ENCODE measurements around the gene WIZ. TPM values are rescaled to one million over a fixed set of nuclear protein-coding genes. Genes with fewer than 3 reads are reported as not detected.
A peak's percentile ranks its signal among the peaks of the same experiment; 100 is the strongest.

WIZ gene
- total and polyA plus RNA-seq, 2 experiments from 2014 or later: 8.9 to 39.5 TPM

DNA sequence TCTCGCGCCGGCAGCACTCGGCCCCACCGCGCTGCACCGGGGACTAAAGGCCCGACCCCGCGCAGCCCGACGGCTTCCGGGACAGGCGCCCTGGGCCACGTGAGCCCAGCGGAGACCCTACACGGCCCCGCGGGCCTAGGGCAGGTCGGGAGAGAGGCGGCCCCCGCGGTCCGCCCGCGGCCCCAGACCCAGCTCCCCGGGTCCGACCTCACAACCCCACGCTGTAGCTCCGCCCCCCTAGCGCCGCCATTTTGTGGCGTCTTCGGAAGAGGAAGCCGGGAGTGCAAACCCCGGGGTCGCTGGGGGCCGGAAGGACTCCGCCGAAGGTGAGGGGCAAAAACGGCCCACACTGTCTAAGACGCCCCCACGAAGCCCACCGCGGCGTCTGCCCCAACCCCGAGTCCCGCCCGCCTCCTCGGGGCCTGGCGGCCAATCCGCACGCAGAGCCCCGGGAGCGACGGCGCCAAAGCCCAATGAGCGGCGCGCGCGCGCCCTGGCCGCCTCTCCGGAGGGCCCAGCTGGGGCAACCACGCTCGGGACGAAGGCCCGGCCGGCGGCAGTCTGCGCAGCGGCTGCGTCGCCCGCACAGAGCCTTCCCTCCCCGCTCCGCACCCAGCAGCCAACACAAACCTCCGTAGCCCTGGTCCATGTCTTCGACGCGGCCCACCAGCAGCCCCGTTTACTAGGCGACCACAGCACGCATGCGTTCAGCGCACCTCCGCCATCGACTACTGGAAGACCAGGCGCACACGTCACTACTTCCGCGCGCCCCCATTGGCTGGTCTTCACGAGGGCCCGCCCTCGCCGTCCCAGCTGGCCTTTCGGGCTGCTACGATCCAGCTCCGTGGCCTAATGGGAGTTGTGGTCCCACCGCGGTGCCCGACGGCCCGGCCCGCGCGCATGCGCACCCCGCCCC lies 70.4 kb downstream of the WIZ start, which contains the start of gene AKAP8:
AKAP8 (minus strand) TSS at position 705 of the 916 bp plus-strand sequence; CDS start at position 649, 56 bp downstream.
- Mint-ChIP-seq H3K27ac (peak within 1 kb of the TSS; percentile 100), H3K9me3 (no peaks in the 10 kb centered on the region; the same call in 1 of the 3 replicates), H3K27me3 (ENCODE audit: insufficient read depth, low read depth, poor library complexity) (peaks cover 14% of the 10 kb centered on the region), H3K4me3 (peak within 1 kb of the TSS; percentile 96), H3K36me3 (ENCODE audit: low read depth) (peaks cover 12% of the 10 kb centered on the region), H3K4me1 (peaks cover 29% of the 10 kb centered on the region)
- Histone ChIP-seq H2AFZ (peak within 1 kb of the TSS; percentile 74; the same call in 1 of the 2 replicates), H3K36me3 (ENCODE audit: insufficient read depth) (no peaks in the 10 kb centered on the region), H3K4me2 (peak within 1 kb of the TSS; percentile 100), H3K4me1 (ENCODE audit: insufficient read depth) (peaks cover 16% of the 10 kb centered on the region), H3K79me2 (replicated peaks; ENCODE audit: insufficient read depth) (peaks cover 48% of the 10 kb centered on the region), H3F3A (replicated peaks; ENCODE audit: low read depth) (peaks cover 25% of the 10 kb centered on the region), H3K4me3 (peak within 1 kb of the TSS; percentile 99), H3K27ac (ENCODE audit: low read depth) (peak within 1 kb of the TSS; percentile 95), H3K9me2 (ENCODE audit: insufficient read depth) (no peaks in the 10 kb centered on the region), H4K20me1 (replicated peaks; ENCODE audit: insufficient read depth) (peaks cover 31% of the 10 kb centered on the region), H3K27me3 (ENCODE audit: insufficient read depth) (no peaks in the 10 kb centered on the region)
- TF ChIP-seq CREB1 (CRISPR knock-in tag; IDR thresholded peaks at IDR 0.05; ENCODE audit: low read depth) (peak; percentile 93), POLR2AphosphoS5 (IDR thresholded peaks at IDR 0.05; ENCODE audit: low read depth) (peak; percentile 79), EZH2phosphoT487 (IDR thresholded peaks at IDR 0.05; ENCODE audit: unreplicated experiment) (no peak), STAT1 (IDR thresholded peaks at IDR 0.05; ENCODE audit: unreplicated experiment) (no peak), ZNF114 (CRISPR knock-in tag; IDR thresholded peaks at IDR 0.05) (no peak), EZH2 (IDR thresholded peaks at IDR 0.05; ENCODE audit: low read depth, unreplicated experiment) (no peak), JUNB (IDR thresholded peaks at IDR 0.05; ENCODE audit: unreplicated experiment) (no peak), ZNF331 (CRISPR knock-in tag; IDR thresholded peaks at IDR 0.05; ENCODE audit: low read depth) (no peak), NANOG (IDR thresholded peaks at IDR 0.05; ENCODE audit: borderline replicate concordance) (no peak)
- TF ChIP-seq, protein P1, sequence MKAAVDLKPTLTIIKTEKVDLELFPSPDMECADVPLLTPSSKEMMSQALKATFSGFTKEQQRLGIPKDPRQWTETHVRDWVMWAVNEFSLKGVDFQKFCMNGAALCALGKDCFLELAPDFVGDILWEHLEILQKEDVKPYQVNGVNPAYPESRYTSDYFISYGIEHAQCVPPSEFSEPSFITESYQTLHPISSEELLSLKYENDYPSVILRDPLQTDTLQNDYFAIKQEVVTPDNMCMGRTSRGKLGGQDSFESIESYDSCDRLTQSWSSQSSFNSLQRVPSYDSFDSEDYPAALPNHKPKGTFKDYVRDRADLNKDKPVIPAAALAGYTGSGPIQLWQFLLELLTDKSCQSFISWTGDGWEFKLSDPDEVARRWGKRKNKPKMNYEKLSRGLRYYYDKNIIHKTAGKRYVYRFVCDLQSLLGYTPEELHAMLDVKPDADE (IDR thresholded peaks at IDR 0.05): peak; percentile 65
- TF ChIP-seq, protein P2, sequence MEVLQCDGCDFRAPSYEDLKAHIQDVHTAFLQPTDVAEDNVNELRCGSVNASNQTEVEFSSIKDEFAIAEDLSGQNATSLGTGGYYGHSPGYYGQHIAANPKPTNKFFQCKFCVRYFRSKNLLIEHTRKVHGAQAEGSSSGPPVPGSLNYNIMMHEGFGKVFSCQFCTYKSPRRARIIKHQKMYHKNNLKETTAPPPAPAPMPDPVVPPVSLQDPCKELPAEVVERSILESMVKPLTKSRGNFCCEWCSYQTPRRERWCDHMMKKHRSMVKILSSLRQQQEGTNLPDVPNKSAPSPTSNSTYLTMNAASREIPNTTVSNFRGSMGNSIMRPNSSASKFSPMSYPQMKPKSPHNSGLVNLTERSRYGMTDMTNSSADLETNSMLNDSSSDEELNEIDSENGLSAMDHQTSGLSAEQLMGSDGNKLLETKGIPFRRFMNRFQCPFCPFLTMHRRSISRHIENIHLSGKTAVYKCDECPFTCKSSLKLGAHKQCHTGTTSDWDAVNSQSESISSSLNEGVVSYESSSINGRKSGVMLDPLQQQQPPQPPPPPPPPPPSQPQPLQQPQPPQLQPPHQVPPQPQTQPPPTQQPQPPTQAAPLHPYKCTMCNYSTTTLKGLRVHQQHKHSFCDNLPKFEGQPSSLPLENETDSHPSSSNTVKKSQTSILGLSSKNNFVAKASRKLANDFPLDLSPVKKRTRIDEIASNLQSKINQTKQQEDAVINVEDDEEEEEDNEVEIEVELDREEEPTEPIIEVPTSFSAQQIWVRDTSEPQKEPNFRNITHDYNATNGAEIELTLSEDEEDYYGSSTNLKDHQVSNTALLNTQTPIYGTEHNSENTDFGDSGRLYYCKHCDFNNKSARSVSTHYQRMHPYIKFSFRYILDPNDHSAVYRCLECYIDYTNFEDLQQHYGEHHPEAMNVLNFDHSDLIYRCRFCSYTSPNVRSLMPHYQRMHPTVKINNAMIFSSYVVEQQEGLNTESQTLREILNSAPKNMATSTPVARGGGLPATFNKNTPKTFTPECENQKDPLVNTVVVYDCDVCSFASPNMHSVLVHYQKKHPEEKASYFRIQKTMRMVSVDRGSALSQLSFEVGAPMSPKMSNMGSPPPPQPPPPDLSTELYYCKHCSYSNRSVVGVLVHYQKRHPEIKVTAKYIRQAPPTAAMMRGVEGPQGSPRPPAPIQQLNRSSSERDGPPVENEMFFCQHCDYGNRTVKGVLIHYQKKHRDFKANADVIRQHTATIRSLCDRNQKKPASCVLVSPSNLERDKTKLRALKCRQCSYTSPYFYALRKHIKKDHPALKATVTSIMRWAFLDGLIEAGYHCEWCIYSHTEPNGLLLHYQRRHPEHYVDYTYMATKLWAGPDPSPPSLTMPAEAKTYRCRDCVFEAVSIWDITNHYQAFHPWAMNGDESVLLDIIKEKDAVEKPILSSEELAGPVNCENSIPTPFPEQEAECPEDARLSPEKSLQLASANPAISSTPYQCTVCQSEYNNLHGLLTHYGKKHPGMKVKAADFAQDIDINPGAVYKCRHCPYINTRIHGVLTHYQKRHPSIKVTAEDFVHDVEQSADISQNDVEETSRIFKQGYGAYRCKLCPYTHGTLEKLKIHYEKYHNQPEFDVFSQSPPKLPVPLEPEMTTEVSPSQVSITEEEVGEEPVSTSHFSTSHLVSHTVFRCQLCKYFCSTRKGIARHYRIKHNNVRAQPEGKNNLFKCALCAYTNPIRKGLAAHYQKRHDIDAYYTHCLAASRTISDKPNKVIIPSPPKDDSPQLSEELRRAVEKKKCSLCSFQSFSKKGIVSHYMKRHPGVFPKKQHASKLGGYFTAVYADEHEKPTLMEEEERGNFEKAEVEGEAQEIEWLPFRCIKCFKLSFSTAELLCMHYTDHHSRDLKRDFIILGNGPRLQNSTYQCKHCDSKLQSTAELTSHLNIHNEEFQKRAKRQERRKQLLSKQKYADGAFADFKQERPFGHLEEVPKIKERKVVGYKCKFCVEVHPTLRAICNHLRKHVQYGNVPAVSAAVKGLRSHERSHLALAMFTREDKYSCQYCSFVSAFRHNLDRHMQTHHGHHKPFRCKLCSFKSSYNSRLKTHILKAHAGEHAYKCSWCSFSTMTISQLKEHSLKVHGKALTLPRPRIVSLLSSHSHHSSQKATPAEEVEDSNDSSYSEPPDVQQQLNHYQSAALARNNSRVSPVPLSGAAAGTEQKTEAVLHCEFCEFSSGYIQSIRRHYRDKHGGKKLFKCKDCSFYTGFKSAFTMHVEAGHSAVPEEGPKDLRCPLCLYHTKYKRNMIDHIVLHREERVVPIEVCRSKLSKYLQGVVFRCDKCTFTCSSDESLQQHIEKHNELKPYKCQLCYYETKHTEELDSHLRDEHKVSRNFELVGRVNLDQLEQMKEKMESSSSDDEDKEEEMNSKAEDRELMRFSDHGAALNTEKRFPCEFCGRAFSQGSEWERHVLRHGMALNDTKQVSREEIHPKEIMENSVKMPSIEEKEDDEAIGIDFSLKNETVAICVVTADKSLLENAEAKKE (CRISPR knock-in tag; IDR thresholded peaks at IDR 0.05): no peak
- TF ChIP-seq, protein P3, sequence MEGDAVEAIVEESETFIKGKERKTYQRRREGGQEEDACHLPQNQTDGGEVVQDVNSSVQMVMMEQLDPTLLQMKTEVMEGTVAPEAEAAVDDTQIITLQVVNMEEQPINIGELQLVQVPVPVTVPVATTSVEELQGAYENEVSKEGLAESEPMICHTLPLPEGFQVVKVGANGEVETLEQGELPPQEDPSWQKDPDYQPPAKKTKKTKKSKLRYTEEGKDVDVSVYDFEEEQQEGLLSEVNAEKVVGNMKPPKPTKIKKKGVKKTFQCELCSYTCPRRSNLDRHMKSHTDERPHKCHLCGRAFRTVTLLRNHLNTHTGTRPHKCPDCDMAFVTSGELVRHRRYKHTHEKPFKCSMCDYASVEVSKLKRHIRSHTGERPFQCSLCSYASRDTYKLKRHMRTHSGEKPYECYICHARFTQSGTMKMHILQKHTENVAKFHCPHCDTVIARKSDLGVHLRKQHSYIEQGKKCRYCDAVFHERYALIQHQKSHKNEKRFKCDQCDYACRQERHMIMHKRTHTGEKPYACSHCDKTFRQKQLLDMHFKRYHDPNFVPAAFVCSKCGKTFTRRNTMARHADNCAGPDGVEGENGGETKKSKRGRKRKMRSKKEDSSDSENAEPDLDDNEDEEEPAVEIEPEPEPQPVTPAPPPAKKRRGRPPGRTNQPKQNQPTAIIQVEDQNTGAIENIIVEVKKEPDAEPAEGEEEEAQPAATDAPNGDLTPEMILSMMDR (conservative IDR thresholded peaks at IDR 0.05; ENCODE audit: low read depth in 2 of 2): no peak
- TF ChIP-seq, protein P4, sequence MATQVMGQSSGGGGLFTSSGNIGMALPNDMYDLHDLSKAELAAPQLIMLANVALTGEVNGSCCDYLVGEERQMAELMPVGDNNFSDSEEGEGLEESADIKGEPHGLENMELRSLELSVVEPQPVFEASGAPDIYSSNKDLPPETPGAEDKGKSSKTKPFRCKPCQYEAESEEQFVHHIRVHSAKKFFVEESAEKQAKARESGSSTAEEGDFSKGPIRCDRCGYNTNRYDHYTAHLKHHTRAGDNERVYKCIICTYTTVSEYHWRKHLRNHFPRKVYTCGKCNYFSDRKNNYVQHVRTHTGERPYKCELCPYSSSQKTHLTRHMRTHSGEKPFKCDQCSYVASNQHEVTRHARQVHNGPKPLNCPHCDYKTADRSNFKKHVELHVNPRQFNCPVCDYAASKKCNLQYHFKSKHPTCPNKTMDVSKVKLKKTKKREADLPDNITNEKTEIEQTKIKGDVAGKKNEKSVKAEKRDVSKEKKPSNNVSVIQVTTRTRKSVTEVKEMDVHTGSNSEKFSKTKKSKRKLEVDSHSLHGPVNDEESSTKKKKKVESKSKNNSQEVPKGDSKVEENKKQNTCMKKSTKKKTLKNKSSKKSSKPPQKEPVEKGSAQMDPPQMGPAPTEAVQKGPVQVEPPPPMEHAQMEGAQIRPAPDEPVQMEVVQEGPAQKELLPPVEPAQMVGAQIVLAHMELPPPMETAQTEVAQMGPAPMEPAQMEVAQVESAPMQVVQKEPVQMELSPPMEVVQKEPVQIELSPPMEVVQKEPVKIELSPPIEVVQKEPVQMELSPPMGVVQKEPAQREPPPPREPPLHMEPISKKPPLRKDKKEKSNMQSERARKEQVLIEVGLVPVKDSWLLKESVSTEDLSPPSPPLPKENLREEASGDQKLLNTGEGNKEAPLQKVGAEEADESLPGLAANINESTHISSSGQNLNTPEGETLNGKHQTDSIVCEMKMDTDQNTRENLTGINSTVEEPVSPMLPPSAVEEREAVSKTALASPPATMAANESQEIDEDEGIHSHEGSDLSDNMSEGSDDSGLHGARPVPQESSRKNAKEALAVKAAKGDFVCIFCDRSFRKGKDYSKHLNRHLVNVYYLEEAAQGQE (IDR thresholded peaks at IDR 0.05; ENCODE audit: unreplicated experiment): no peak
- ATAC-seq: peak; percentile 86
- DNase-seq (ENCODE audit: low spot score): peak; percentile 98
